CD4-positive, alpha-beta T cell treated with Interleukin-4 for 1 hour (primary cell): ENCODE data around the gene IRF2.
A peak's percentile ranks its signal among the peaks of the same experiment; 100 is the strongest.

ENCODE experiments used
- DNase-seq, 2 donors: peaks; one replicate each; pipeline ENCODE4 v3.0.0-alpha.2; 2020 to 2022

The IRF2 gene

DNA sequence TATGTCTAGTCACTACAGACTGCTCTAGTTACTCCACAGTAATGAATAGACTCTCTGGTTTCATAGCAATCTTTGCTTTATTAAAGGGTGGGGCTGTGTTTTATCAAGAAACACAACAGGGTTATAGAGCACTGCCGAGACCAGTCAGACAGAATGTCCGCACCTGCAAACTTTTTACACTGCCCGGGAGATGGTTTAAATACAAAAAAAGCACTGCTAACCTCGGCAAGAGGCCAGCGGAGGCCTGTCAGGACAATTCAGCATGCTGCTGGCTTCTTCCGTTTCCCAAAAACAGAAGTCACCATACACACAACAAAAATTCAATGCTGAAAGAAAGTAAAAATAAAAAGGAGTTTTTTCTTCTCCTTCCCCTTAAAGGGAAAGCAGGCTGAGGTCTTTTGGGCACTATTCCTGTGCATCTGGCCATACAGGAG lies 67.4 kb downstream of the IRF2 start:
- no peak for DNase-seq

DNA sequence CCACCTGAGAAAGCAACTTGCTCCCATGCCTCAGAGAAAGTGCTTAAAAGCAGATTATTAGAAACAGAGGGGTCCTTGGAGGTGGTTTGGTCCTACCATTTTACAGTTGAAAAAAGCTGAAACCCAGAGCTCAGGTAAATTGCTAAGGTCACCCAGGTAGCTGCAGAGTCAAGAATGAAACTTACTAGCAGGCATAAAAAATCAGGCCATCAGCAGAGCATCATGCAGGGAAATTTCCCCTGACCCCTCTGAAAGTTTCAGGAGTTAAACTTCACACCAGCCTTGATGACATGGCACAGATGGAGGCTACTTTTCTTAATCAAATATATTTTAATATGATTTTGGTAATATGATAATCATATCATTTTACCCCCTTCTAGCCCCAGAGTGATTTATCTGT lies 70.3 kb downstream of the IRF2 start:
- DNase-seq, result no peak

DNA sequence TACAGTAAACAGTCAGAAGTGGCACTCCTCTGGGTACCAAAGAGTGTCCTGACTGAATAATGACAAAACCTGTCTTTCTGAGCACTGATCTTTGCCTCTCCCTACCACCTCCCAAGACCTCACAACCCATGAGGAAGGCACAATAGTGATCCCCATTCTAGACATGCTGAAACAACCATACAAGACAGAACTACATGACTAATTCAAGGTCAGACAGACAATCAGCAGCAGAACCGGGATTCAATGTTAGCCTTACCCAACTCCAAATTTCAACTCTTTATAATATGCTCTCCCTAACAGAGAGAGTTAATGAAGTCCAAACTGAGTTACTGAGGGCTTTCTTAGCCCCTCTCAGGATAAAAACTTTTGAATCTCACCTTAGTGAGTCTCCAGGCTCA lies 71.0 kb downstream of the IRF2 start:
- DNase-seq, result no peak

DNA sequence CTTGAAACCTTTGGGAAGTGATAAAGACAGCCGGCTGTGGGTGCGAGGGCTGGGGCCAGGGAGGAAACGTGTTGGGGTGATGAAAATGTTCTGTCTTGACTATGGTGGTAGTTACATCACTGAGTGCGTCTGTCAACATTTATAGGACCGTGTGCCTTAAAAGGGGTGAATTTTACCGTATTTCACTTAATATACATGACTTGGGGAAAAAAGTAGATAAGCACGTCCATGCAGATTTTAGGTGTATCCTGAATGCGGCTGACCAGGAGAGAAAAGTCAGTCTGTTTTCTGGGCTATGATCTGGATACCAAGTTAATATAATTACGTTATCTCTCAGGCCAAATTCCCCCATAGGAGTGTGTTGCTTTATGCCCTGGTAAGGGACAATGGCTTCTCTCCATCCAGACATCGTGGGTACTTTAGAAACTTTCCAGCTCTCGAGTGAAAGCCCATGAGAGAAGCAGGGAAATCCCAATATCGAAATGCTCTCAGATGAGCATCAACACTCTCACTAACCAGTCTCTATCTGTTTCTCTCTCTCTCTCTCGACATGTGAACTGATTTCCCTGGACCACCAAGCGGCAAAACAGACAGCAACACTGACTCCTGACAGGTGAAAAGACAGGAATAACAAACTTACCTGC lies 71.5 kb downstream of the IRF2 start:
- DNase-seq, result no peak

DNA sequence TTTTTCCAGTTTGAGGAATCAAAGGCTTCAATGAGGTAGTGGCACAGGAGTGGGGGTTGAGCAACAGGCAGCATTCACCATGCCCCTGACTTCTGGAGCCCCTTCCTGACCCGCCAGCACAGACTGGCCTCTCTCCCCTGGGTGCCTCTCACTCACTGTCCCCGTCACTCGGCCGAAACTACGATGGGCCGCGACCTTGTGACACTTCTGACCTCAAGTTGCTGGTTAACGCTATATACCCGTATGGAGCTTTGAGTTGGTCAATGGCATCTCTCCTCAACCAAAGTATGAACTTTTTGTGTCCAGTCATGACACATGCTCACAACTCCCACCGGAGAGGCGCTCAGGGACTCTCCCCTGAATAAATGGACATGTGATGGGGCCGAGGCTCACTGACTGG lies 72.1 kb downstream of the IRF2 start:
- DNase-seq, result no peak

DNA sequence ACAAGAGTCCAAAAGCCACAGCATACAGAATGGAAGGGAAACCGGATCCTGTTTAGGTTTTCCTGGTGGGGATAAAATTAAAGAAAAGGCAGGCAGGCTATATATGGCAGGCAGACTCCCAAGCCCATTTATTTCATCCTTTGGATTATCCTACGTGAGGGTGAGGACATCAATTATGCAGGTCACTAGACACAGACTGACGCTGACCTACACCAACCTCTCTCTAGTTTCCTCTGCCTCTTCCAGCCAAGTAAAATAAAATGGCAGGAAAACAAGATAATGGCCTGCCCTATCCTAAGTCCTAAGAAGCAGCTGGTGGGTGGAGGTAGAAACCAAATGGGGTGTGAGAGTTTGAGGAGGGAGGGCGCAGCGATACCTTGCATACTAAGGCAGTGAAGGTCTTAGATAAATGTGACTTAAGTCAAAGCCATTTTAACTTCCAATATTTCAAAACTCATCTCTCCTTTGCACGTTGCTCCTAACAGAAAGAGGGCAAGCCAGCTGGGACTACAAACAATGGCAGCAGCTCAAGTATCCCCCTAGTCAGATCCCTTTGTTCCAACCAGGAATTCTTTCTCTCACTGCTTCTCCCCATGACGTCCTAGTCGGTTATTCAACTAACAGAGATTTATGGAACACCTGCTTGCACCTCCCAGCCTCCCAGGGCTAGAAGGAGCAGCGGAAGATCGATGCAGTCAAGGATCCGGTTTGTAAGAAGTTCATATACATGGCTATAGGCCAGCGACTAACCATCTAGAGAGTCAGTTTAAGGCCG lies 72.8 kb downstream of the IRF2 start:
- DNase-seq, result no peak

DNA sequence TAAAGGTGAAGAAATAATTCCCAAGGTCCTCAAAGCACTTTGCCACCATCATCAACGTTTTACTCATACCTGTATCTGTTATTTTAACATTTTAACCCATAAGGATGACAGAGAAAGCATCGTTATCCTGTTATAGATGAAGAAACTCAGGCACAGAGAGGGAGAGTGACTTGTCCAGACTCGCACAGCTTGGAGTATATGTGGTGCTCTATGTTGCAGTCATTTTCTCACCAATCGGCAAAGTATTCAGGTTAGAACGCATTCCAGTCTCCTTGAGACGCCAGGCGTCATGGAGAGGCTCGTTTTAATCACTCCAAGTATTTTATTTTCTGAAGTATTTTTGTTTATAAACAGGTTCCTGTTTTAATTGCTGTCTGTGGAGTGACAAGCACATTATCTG lies 73.5 kb downstream of the IRF2 start:
- no peak for DNase-seq

DNA sequence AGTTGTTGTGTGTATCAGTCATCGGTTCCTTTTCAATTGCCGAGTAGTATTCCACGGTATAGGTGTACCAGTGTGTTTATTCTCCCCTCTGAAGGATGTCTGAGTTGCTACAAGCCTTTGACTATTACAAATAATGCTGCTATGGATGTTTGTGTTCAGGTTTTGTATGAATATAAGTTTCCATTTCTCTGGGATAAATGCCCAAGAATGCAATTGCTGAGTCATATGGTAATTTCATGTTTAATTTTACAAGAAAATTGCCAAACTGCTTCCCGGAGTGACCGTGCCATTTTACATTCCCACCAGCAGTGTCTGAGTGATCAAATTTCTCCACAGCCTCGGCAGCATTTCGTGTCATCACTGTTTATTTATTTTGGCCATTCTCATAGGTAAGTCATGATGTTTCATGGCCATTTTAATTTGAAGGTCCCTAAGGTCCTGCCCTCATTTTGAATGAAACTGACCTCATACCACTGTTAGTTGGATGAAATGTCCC lies 73.9 kb downstream of the IRF2 start:
- DNase-seq, result no peak

DNA sequence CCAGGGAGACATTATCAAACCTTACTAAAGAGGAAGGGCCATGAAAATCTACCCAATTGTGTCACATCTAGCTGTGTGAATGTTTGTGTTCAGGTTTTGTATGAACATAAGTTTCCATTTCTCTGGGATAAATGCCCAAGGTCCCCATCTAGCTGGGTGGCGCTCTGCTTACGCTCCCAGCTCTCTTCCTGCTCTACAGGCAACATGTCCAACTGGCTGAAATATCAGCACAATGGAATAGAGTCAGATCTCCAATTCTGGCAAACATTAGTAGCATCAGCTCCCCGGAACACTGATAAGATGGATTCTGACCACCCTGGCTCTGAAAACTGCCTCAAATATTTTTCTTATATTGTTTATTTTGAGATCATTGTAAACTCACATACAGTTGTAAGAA lies 74.8 kb downstream of the IRF2 start:
- no peak for DNase-seq

DNA sequence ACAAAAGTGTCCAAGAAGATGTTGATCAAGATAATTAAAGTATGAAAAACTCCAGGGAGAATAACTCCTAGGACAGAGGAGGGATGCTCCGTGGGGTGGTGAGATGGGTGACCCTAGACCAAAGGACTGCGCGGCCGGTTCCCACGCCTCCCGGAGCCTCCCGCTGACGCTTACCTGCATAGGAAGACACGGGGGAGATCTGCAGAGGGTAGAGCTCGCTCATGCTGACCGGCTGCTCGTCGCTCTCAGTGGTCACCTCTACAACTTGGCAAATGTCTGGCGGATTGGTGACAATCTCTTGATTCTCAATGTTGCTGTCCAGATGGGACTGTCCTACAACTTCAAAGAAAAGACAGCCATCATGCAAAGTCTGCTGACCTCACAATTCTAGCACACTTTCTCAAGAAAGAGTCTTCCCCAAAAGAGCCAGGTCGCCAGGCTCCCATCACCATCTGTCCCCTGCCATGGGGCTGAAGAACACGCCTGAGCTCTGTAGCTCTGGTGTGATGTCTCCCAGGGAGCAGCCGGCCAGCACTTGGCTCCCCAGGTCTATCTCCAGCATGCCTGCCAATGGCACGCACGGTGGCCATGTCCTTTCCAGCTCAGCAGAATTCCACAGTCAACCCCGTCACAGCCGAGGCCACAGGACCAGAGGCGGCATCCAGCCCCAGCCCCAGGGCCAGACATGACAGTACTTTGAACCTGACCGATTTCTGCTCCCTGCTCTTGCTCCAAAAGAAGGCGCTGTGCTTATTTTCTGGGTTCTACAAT lies 75.4 kb downstream of the IRF2 start:
- DNase-seq, result no peak

DNA sequence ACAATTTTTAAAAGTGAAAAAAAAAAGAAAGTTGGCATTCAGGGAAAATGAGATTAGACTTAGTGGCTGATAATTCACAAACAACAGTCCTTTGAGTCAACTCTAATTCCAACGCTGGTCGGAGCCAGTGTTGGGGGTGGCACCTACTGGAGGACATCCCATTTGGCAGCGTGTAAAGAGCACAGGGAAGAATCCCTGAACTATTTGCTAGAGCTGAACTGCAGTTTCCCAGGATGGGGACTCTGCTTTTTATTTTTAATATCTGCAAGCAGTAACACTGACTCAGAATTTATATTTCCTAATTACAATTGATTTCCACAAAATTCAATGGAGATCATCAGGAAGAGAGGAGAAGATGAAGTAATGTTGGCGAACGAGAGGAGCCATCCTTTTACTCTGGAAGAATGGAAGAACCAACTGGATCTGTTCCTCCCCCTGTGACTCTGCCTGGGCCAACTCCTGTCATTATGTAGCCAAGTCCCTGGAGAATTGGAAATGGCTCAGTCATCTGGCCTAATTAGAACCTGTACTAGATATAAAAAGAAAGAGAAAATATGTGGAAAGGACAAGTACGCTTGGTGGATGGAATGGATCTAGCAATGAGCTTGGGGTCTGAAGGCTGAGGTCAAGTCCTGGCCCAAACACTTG lies 76.7 kb downstream of the IRF2 start:
- DNase-seq, result no peak

DNA sequence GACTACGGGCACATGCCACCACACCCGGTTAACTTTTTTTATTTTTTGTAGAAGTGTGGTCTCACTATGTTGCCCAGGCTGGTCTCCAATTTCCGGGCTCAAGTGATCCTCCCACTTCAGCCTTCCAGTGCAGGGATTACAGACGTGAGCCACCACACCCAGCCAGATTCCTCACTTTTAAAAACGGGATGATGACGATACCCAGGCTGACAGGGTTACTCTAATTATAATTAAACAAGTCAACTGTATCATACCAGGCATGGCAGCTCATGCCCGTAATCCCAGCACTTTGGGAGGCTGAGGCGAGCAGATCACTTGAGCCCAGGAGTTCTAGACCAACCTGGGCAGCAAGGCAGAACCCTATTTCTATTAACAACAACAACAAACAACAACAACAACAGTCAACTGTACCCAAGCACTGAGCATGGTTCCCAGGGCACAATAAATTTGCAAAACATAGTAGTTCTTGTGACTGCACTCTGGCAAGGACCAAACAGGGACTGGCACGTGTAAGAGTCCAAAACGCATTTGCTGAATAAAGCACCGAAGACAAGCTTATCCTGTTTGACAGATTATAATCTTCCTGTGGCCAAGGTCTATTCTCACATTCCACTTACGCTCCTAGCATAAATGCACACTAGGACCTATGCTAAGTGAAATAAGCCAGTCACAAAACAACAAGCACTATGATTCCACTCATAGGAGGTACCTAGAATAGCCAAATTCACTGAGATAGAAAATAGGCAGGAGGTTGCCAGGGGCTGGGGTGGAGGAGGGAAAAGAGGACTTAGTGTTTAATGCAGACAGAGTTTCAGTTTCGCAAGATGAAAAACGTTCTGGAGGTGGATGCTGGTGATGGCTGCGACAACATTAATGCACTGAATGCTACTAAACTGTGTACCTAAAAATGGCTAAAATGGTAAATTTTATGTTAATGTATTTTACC lies 77.5 kb downstream of the IRF2 start:
- DNase-seq, result no peak

DNA sequence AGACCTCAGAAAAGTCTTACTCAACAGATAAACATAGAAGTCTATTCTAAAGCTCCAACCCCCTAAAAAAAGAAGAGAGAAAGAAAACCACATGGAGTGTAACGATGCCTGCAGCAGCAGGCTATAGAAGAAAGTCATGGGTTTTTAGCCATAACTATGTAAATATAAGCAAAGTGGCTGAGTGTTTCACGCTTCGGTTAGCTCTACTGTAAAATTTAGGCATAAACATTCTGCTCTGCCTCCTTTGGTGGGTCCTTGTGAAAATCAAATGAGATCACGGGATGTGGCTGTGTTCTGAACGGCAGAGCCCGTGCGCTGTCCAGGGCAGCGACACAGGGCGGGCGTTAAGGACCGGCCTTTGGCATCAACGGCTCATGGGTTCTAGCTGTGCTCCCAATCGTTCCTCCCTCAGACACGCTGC lies 78.4 kb downstream of the IRF2 start:
- no peak for DNase-seq

DNA sequence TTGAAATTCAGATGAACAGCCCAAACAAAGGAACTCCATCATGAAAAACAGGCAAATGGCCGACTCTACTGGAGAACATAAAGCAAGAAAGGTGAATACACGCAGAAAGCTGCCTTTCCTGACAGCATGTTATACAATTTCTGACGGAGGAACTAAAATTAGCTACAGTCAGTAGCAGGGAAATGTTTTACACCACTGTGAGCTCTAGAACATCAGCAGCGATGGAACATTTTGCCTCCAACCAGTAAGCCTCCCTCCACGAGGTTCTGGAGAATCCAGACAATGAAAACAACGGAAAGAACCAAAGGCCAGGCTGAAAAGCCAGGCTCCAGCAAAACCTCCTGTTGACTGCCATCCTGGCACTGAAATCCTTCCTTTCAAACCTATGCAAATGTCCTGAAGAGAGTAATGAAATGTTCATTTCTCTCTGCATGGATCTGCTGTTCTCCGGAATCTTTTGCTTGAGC lies 78.9 kb downstream of the IRF2 start:
- DNase-seq, result no peak

DNA sequence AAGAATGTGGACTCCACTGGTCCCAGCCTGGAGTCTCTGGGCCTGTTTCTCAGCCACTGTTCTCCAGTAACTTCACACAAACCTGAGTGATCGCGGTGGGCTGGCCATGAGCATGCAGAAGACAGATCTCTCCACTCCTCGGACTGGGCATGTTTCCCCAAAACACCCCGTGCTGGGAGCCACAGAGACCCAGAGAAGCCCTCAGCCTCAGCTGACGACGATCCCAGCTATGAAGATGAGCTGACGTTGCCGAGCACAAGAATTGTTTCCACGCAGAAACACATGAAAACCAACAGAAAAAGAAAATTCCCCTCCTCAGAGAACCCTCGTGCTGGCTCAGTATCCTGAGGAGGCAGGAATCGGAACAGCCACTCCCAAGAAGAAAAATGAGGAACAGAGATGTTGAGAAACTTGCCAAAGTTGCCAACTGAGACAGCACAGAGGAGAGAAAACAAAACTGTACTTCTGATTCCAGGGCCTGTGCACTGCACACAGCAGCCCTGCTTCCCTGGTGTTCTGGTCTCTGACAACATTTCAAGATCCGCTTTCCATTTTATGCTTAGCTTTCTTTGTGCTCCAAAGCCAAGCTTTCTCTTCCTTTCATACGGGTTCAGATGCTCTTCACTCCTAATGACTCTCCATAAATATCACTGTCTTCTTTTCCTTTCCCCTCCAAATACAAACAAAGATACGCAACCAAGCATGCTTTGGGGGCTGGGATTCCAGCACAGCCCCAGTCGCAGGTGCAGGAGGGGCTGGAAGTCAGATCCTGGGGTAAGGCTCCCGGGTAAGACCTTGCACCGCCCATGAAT lies 81.4 kb downstream of the IRF2 start:
- DNase-seq, result peak in 1 of 2 donors; percentile 27

DNA sequence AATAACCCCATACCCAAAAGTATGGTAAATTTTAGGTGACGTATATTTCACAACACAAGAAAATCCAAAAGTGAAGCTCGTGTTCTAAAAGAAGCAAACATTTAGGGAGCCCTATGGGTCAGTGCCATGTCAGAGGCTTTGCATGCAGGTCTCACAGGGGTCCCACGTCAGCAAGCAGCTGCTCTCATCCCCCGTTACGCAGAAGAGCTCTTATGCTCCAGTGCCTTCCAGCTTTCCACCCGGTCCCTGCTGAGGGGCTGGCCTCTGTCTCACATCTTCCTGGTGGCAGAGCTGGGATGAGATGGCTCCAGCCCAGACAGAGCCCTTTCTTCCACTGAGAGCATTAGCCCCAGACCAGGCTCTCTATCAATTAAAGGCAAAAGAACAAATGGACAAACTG lies 82.0 kb downstream of the IRF2 start:
- DNase-seq, result no peak

DNA sequence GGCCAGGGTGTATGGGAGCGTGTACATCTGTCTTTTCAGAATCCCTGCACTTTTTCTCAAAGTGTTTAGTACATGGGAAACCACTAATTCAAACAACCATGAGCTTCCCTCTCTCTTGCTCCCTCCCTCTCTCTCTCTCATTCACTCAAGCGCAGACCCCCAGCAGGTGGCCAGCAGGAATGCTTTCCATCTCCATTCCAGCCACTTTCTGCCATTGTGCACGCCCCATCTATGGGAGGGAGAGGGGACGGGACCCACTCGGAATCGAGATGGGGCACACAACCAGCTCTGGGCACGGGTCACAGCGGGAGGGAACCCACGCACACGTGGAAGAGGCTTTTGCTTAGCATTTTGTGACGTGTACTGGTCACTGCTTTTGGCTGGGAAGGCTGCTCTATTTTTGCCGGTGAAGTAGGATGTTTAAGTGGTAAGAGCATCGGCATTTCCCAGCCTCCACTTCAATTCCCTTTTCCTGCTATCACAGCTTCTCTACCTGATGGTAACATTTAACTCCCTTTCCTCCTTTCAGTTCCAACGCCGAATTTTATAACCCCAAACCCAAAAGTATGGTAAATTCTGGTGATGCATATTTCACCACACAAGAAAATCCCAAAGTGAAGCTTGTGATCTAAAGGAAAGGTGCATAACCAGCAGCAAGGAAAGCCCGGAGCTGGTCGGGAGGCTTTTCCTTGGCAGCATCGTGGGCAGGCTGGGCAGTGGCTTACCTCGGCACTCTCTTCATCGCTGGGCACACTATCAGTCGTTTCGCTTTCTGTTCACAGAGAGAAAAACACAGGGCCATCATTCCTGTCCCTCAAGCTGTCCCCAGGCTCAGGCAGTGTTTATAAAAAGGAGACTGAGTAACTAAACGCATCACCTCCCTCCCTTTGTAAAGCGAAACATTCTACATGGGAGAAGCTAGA lies 84.1 kb downstream of the IRF2 start:
- no peak for DNase-seq

DNA sequence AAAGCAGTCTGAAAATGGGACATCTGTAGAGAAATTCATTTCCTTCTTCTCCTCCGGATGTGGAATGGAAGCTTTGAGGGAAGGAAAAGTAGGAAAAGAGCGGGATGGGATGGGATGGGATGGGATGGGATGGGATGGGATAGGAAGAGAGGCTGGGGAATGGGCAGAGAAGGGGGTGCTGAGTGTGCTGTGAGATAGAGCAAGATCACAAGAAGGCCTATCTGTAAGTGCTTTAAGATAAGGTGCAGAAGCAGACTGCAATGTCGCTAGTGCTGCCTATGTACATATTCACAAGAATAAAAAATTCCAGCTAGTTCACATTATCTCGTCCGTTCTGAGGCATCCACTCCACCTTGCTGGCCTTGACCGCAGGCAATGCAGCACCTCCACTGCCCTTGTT lies 86.2 kb downstream of the IRF2 start:
- no peak for DNase-seq

DNA sequence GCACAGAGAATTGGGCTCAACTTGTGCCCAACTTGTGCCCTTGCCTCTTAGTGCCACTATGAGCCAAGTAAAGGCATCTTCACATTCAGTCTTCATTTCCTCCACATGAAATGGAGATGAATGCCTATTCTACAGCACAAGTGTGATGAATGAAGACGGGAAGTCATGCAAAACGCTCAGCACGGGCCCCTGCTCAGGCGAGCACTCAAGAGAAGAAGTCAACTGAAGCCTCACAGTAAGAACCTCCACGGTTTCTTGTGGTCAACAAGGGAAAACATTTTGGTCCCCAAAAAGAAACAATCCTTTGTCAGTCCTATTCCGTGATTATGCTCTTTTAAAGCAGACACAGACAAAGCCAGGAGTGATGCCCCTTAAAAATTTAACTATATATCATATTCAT lies 87.0 kb downstream of the IRF2 start:
- DNase-seq, result no peak

DNA sequence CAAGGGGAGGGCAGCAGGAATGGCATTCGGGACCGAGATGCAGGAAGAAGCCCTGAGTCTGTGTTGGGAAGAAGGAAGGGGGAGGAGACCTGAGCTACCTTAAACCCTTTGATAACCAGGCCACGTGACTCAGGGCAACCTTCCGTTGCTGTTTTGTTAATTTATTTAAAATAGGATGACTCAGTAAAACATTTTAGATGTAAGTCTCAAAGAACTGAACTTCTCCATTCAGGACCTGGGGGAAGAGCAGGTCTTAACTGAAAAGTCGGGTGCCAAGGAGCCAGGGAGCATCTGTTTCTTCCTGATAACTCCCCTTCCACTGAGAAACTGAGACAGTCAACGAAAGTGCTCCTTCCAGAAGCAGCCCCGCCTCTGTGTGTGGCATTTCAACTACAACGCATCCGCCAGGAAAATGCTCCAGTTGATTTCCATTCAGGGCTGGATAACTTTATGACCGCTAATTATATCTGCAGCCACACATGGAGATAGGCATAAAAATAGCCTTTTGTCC lies 88.0 kb downstream of the IRF2 start:
- no peak for DNase-seq
